Kidney epithelial cell (primary cell): ENCODE measurements around the gene TWIST2. TPM values are rescaled to one million over a fixed set of nuclear protein-coding genes. Genes with fewer than 3 reads are reported as not detected.
A peak's percentile ranks its signal among the peaks of the same experiment; 100 is the strongest.

Experiments used
- DNase-seq: peaks from one replicate; pipeline ENCODE4 v3.0.0-alpha.2; 2010; ENCODE audit warnings: low read depth
- H3K27me3 ChIP-seq: 2 replicates; pipeline ENCODE4 v1.6.0; 2011; ENCODE audit warnings: low read length; ENCODE audit not compliant: control insufficient read depth, insufficient read depth
- H3K36me3 ChIP-seq: 2 replicates; pipeline ENCODE4 v1.5.1; 2011; ENCODE audit warnings: low read length; ENCODE audit not compliant: control insufficient read depth, insufficient read depth
- H3K4me3 ChIP-seq: 2 replicates; pipeline ENCODE4 v1.5.1; 2011; ENCODE audit warnings: low read depth, mild to moderate bottlenecking, control low read depth, low read length
- total RNA-seq: library from RNA; depleted of rRNA; stranded (reverse); fragments of >200 nt; gene quantifications from 2 replicates; pipeline ENCODE4 v1.2.3, GENCODE V29; 2015
- TF ChIP-seq, protein P1 (sequence below): IDR thresholded peaks from 2 replicates; pipeline ENCODE4 v1.5.1; 2011; ENCODE audit warnings: mild to moderate bottlenecking, moderate library complexity, low read length, control low read depth, inconsistent platforms; ENCODE audit not compliant: insufficient read depth, poor library complexity, severe bottlenecking

The TWIST2 gene
- total RNA-seq, 1 donor from 2014 or later, result 1.8 TPM

DNA sequence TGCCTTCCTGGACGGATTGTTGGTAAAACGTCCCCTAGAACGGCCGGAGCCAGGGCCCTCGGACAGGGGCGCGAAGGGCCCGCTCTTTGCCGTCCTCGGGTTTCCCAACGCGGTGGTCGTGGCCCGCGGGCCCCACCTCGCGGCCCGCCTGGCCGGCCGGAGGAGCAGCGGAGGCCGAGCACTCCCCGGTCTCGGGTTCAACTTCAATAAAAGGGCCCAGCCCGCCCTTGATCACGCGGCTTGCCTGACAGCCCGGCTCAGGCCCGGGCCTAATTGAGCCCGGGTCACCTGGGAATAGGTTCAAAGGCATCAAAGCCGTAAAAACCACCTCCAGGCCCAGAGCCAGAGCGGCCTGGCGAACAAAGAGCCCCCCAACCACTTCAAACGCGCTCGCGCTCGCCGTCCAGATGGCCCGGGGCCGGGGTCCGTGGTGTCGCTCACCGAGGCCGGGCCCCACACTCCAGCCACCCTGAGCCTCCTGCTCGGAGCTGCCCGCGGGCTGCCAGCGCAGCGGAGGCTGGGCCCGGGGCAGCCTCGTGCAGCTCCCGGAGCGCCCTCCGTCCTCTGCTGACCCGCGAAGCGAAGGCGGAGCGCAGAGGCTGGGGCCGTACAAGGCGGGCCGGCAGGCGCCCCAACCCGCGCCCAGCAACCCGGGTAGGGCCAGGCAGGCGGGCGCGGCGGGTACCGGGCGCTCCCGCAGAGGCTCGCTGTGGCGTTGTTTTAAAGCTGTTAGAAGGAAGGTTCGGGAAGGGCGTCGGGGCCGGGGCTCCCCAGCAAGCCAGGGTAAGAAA, 1.1 kb upstream of the TWIST2 start:
- Histone ChIP-seq H3K27me3 (peaks cover 37% of the 10 kb centered on the region), H3K4me3 (peak overlapping the region; percentile 44), H3K36me3 (no peaks in the 10 kb centered on the region)
- DNase-seq, result no peak
- TF ChIP-seq, protein P1, sequence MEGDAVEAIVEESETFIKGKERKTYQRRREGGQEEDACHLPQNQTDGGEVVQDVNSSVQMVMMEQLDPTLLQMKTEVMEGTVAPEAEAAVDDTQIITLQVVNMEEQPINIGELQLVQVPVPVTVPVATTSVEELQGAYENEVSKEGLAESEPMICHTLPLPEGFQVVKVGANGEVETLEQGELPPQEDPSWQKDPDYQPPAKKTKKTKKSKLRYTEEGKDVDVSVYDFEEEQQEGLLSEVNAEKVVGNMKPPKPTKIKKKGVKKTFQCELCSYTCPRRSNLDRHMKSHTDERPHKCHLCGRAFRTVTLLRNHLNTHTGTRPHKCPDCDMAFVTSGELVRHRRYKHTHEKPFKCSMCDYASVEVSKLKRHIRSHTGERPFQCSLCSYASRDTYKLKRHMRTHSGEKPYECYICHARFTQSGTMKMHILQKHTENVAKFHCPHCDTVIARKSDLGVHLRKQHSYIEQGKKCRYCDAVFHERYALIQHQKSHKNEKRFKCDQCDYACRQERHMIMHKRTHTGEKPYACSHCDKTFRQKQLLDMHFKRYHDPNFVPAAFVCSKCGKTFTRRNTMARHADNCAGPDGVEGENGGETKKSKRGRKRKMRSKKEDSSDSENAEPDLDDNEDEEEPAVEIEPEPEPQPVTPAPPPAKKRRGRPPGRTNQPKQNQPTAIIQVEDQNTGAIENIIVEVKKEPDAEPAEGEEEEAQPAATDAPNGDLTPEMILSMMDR, result no peak

DNA sequence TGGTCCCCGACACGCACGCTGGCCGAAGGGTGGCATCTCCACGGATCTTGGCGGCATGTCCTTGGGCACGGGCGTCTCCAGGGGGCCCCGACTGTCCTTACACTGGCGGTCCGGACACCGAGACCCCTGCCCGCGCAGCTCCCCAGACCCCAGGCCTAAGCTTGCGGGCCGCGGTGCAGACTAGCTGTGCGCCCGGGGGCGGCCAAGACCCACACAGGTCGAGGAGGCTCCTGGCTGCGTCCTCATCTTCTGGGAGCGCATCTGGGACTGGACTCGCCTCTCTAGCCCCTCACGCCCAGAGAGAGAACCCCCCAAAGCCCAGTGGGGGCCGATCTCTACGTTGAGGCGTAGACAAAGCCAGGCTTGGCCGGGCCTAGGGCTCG, 475 bp upstream of the TWIST2 start:
- no peak for DNase-seq
- peak overlapping the region; percentile 44 for H3K4me3 ChIP-seq
- no peaks in the 10 kb centered on the region for H3K36me3 ChIP-seq
- TF ChIP-seq, protein P1, result no peak
- H3K27me3 ChIP-seq, result peaks cover 37% of the 10 kb centered on the region

DNA sequence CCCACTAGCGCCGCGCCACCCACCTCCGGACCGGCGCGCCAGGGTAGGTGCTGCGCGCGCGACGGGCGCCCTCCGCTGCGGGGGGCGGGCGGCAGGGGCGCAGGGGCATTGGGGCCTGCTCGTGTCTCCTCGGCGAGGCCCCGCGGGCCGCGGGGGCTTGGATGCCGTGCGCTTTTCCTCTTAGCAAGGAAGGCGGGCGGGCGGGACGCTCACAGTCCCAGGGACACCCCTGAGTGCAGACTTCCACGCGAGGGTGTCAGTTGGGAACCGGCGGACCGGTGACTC, 748 bp downstream of the TWIST2 start:
- Histone ChIP-seq H3K27me3 (peaks cover 37% of the 10 kb centered on the region), H3K36me3 (no peaks in the 10 kb centered on the region), H3K4me3 (peak overlapping the region; percentile 44)
- TF ChIP-seq, protein P1, result no peak
- DNase-seq, result no peak

DNA sequence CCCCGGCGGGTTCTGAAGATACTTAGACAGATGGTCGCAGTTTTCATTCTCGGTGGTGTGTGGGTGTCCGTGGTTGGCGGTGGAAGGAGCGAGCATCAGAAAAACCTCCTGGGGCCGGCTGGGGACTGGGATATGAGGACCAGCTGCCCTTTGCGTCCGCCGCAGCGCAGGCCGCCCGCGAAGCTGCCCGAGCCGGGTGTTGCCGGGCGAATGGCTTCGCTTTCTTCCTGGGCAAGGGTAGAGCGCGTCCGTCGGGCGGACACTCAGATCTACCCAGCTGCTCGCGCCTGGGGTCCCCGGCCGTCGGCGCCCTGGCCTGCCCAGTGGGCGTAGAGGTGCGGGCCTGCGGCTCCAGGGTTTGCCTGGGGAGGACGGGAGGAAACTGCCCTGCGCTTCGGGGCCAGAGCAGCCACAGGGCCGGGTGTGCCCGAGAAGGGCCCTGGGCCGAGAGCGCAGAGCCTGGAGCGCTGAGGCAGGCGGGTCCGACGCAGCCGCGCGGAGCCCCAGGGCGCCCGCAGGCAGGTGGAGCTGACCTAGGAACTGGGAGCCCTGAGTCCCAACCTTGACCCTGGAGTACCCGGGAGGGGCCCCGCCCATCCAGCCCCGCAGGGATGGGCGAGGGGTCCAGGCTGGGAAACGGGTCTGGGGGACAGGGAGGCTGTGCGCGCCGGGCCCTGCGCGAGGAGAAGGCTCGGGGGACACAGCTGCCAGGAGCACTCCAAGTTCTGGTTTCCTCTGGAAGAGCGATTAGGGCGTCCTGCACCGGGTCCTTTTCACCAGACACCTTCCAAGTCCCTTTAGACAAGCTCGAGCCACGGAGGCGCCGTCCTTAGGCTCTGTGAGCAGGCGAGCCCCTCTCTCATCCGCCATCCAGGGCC, 1.3 kb downstream of the TWIST2 start:
- Histone ChIP-seq H3K36me3 (no peaks in the 10 kb centered on the region), H3K4me3 (peak overlapping the region; percentile 44), H3K27me3 (peaks cover 37% of the 10 kb centered on the region)
- no peak for DNase-seq
- TF ChIP-seq, protein P1, result no peak

DNA sequence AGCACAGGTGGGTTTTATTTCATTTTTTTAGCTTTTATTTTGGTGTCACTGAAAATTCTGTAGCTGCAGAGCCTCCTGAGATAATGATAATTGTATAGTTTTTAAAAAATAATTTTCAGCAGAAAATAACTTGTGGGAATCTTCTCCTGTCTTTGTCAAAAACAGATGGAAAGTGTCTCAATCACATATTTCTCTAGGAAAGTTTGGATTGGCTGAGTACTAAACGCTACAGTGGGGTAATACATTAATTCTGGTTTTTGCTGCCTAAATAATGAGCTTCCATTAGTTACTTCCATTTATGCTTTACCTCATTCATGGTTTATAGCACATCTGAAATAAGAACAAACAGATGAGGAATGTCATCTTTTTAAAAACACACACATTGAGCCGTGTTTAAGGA, 2.2 kb downstream of the TWIST2 start:
- H3K4me3 ChIP-seq, result no peak overlapping the region

More for the DNA sequence above, 2.2 kb downstream of the TWIST2 start:
- no peak for DNase-seq
- H3K36me3 ChIP-seq, result no peaks in the 10 kb centered on the region
- H3K27me3 ChIP-seq, result peaks cover 38% of the 10 kb centered on the region
- TF ChIP-seq, protein P1, result no peak
